ENCODE measurements around the gene CARMIL1.

GRCh38 chr6:25431306-25431974, 152.3 kb downstream of the CARMIL1 start:
- TF ChIP-seq POLR2A (IDR thresholded peaks at IDR 0.05) (no peak), CTCF (IDR thresholded peaks at IDR 0.05) (no peak)
